Activated CD4-positive, CD25-positive, alpha-beta regulatory T cell treated with anti-CD3 and anti-CD28 coated beads, Interleukin-2, amount 50 U/mL, for 72 hours (primary cell): Measurements from ENCODE around the gene NFIA.
"Not testable (repeated sequence)": the region's sequence is repeated elsewhere in the genome, so short reads cannot be mapped to it uniquely, and the experiment has no call there.

ENCODE experiments used
- DNase-seq: peaks from one replicate; pipeline ENCODE4 v3.0.0; 2021

The NFIA gene

DNA sequence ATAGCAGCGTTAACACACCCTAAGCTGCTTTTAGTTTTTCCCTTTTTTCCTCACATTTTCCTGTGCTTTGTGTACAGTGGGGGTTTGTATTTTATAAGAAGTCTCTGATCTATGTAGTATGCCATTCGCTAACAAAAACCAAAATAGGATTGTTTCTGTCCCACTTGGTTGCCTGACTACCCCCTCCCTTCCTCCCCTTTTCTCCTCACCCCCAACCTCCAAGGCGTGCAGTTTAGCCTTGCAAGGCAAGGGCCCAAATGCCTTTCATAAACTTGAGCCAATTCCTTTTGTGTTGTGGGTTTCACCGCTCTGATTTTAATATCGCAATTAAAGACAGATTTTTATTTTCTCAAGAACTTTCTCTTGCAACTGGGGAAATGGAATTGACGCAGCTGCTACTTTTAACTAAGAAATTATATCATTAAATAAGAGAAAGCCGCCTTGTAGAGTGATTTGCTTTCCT, 365.6 kb downstream of the NFIA start:
- DNase-seq, result no peak

- no peak for DNase-seq
These were observed 366.6 kb downstream of the NFIA start for GRCh38 chr1:61448914-61449313.

DNA sequence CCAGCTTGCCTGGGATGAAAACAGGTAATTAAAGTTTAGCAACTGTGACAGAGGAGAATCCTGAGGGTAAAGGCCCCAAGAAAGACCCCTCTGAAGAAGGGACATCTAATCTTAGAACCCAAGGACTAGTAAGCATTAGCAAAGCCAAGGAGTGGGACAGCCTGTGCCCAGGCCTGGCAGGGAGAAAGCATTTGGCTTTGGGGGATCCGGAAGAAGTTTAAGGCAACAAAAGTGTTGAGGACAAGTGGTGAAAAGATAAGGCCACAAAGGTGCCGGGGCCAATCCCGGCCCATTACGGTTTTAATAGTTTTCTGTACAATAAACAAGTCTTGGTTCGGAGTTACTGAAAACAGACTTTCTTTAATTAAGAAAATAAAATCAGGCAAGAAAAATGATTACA, 367.0 kb downstream of the NFIA start:
- DNase-seq, result no peak

- no peak for DNase-seq
These were observed 368.1 kb downstream of the NFIA start for GRCh38 chr1:61450454-61450853.

- DNase-seq, result no peak
These were observed 368.7 kb downstream of the NFIA start for GRCh38 chr1:61450872-61451571.

- DNase-seq, result no peak
These were observed 369.2 kb downstream of the NFIA start for GRCh38 chr1:61451572-61451968.

DNA sequence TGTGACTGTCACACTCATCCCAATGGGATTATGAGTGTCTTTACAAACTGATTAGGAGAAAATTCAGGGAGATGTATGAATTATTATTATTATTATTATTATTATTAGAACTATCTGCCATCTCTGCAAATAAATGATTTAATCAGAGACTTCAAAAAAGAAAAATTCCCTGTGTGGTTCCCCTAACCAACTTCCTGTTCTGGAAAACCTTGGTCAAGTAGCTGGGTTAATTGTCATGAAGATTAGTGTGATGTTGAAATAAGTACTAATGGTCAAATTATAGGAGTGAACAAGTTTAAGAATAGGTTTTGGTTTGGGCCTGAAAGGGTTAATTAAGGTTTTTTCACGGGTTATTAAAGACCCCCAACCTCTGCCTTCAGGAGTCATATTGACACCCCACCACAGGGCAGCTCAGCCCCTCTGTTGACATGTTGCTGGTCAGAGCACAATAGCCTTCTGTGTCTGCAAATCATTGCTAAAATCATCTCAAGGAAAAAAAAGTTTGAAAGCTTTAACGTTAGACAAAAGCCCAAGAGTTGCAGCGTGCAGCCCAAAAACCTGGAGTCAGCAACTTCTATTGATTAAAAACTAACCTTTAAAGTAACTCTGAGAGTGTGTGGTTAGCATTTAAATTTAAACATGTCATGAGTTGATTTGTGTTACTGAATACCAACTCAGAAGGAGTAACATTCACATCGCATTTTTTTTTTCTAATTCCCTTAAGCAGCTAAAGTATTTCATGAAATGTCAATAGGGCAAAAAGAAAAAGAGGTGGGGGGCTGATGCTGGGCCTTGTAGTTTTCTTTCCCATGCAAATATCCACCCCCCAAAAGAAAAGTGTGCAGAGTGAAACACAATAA, 370.0 kb downstream of the NFIA start:
- no peak for DNase-seq

GRCh38 chr1:61453111-61453961, 371.0 kb downstream of the NFIA start:
- peak; percentile 34 for DNase-seq

DNA sequence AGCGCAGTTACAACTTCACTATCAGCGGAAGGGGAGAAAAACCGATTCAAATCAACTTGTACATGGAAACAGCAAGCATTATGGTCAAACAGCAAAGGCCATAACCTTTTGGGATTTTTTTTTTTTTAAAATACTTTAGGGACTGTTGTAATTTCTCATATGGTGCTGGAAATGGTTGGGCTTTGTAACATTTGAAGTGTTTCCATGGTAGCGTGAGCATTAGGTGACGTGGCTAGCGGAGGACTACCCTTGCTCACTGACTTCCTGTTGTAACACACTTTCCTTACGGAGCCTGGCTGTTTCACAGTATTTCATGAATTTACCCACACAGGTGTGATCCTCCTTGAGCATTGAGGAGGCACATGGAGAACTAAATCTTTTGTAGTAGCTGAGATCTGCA, 373.0 kb downstream of the NFIA start:
- no peak for DNase-seq

DNA sequence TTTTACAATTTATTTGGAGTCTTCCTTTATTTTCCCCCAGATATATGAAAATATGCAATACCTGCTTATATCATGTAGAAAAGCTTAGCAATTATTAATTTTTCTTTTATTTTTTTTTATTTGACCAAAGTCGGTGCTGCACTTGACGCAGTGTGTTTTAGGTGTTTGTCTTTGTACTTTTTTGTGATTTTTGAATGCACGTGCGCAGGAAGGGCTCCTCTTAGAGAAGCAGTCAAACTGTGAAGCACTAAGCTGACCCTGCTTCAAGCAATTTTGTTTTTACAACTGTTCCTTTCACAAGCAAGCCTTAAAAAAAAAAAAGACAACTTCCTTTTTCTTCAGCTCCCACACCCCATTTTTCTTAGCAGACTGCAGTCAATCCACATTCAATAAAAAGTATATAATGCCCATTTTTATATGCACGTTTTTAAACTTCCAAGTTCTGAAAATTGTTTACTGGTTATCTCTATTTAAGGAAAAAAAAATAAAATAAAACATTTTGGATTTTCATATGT, 375.2 kb downstream of the NFIA start:
- DNase-seq, result no peak

DNA sequence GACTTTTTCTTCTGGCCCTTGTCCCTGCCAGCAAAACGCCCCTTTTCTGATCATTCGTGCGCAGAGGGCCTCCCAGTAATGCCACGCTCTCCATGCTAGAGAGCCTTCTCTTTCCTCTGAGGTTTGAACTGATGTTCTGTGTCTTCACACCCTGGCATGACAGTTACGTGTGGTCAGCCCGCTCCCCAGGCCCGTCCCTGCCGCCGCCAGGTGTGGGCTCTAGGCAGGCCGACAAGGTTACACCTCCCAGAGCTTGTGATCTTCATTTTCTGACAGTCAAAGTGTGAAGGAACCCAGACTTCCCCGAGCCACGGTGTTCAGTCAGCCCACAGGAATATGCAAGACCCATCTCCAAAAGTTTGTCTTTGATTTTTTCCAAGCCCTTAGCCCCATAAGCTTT, 377.0 kb downstream of the NFIA start:
- DNase-seq, result no peak

- DNase-seq, result no peak
These were observed 377.8 kb downstream of the NFIA start for GRCh38 chr1:61460191-61460590.

DNA sequence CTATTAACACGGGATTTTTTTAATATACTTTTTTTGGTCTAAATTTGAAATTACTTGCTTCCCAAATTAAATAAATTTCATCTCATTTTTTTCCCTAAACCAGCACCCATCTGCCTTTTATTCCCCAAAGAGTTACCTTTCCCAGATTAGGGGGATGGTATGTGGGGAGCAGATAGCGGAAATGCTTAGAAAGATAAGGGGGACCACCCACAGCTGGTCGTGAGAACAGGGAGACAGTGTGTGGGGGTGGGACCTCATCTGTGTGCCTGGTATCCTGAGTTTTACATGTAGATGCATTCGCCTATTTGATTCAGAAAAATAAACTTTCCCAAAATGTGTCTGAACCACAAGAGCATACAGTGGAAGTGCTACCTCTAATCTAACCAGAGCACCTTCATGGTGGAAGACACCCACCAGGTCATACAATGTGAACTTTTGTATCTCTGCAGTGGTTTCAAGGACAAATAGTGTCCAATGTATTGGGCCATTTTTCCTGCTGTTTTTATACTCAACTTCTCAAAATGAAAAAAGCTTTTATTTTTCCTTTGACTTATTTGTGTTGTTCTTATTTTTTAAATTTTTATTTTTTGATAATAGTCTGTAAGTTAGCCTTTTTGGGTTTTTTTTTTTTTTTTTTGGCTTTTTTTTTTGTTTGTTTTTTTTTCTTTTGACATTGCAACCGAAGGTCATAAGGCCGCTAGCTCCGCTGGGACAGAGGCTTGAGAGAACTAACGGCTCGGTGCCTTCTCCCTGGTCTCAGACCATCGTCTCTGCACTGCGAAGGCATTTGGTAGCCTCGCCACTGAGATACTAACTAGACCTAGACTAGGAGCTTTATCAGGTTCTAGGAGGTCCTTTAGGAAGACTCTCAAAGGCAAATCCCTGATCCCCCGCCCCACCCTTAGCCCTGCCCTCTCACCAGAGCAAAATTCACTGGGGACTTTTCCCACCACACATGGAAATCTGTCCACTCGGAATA, 379.3 kb downstream of the NFIA start:
- no peak for DNase-seq

DNA sequence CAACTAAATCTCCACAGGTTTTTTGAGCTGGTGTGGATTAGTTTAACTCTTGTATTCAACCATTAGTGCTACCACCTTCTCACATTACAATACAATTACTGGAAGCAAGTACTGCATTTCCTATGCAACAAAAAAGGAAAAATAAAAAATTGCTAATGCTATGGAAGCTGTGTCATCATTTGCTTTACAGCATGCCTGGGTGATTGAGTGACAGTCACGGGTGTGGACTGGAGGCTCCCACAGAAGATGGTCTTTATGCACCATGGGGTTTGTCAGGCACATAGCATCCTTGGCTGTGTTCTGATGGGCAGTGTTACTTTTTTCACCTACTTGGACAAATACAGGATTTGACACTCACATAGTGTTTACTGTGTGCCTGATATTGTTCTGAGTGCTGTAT, 380.3 kb downstream of the NFIA start:
- DNase-seq, result no peak

DNA sequence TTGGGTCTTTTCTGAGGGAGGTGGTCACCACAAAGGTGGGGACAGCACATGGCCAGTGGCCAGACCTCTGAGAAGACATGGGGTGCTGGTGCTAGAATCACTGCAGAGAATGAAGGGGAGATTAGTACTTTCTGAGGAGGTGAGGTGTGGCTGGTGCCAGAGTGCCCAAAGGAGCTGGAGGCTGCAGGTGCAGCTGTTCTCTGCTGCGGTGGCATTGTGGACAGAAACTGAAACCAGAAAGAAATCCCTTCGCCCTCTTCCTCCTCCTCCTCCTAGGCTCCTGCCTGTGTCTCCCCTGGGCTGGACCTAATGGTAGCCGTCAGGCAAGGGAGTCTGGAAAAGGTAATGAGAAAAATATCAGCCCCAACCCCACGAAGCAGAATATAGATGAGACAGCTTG, 380.9 kb downstream of the NFIA start:
- no peak for DNase-seq

DNA sequence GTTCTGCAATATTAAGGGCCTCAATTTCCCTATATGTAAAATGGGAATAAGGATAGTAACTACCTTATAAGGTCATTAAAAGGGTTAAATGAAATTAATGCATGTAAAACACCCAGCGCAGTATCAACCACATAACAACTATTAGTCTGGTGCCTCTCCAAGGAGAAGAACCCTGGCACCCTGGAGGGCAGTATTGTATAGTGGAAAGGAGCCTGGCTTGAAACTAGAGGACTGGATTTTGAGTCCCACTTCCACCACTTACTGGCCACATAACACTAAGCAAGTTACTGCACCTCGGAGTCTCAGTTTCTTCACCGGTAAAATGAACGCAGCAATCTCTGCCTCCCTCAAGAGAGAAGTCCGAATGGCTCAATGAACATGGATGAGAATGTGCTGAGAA, 385.5 kb downstream of the NFIA start:
- DNase-seq, result not testable (repeated sequence)

DNA sequence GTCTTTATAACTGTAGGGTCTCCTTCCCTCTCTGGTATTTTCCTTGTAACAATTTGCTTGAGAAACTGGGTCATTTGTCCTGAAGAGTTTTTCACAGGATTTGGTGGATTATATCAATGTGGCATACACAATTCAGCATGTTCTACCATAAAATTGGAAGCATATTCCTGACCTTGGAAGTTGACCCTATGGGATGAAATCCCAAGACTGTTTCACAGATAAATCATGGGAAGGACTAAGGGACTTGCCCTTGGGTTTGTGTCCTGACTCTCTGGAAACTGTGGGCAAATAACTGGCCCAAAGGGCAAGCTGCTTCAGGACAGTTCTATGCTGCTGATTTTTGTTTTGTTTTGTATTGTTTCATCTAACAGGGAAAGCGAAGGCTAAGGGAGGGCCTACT, 387.0 kb downstream of the NFIA start:
- DNase-seq, result no peak

- no peak for DNase-seq
These were observed 390.5 kb downstream of the NFIA start for GRCh38 chr1:61472876-61473275.

GRCh38 chr1:61474269-61474817, 392.0 kb downstream of the NFIA start:
- no peak for DNase-seq

- DNase-seq, result no peak
These were observed 392.6 kb downstream of the NFIA start for GRCh38 chr1:61474963-61475362.

DNA sequence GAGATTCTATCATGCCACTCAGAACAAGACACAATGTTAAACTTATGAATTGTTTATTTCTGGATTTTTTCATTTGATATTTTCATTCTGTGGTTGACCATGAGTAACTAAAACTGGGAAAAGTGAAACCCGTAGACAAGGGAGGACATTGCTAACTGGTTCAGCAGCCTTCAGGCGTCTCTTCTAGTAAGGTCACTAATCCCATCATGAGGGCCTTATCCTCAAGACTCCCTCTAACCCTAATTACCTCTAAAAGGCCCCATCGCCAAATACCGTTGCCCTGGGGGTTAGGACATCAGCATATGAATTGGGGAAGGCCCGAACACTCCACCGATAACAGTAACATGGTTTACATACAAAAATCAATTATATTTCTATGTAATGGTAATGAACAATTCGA, 394.9 kb downstream of the NFIA start:
- DNase-seq, result no peak
